ENCODE measurements around the gene SLC23A1.
"Not testable (repeated sequence)": the region's sequence is repeated elsewhere in the genome, so short reads cannot be mapped to it uniquely, and the experiment has no call there.

The SLC23A1 gene

DNA sequence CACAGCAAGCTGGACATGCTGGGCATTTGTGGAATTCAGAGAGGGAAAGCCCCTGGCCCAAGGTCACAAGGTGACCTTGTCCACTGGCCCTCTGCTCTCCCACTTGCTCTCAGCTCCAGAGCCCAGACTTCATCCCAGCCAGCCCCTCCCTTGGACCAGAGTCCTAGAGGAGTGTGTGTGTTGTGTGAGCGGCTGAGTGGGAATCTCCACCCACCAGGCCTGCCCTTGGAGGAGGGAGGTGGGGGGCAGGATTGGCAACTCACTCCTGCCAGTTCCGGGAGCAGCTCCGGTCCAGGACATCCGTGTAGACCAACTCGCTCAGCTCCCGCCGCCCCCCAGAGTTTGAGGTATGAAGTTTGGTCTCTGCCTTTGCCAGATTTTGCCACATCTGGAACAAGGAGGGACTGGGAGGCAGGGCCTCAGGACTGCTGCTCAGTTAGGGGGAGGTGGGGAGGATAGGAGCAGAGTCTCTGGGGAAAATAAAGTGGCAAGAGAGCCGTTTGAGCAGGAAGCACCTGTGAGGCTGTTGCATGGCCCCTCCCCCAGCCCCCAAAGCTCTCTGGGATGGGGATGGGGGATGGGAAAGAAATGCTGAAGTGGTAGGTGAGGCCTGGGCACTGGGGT, 5.2 kb upstream of the SLC23A1 start:
- no peak for DNase-seq

DNA sequence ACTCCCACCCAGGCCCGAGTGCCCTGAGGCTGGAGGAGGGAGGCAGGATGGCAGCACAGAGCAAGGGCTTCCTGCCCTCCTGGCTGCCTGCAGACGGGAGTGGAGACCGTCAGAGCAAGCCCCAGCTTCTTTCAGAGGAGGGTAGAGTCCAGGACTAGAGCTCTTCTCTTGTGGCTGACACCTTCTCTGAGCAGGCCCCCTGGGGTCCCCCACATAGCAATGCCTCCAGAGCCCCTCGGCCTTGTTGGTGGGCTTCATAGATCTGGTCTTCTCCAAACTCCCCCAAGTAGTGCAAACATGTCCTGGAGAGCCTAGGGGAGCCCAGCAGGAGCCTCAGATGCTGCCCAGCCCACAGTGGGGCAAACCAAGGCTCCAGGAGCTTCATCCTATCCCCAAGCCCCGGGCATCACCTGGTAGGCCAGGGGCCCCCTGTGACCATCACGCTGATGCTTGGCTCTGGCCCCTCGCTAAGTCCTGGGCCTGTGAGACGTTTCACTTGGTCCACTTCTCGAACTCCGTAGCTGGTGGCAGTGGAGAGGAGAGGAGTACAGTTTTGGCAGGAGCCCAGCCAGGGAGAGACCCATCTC, 4.6 kb upstream of the SLC23A1 start:
- DNase-seq: no peak

DNA sequence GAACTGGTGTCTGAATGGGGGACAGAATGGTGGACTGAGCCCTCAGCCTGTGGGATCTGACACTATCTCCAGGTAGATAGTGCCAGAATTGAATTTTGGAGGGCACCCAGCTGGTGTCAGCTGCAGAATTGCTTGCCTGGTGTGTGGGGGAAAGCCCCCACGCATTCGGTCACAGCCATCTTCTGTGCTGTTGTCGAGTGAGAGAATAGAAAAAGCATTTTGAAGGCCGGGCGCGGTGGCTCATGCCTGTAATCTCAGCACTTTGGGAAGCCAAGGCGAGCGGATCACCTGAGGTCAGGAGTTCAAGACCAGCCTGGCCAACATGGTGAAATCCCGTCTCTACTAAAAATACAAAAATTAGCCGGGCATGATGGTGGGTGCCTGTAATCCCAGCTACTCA, 3.9 kb upstream of the SLC23A1 start:
- not testable (repeated sequence) for DNase-seq

DNA sequence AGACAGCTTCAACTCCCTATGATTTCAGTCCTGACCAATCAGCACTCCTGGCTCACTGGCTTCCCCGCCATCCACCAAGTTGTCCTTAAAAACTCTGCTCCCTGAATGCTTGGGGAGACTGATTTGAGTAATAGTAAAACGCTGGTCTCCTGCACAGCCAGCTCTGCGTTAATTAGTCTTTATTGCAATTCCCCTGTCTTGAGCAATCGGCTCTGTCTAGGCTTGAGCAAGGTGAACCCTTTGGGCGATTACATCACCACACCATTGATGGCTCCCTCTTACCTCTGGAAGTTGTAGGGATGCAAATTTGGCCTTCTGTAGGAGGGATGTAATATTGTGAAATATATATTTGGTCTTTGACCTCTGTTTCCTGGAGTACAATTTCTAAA, 2.9 kb upstream of the SLC23A1 start:
- DNase-seq: no peak

DNA sequence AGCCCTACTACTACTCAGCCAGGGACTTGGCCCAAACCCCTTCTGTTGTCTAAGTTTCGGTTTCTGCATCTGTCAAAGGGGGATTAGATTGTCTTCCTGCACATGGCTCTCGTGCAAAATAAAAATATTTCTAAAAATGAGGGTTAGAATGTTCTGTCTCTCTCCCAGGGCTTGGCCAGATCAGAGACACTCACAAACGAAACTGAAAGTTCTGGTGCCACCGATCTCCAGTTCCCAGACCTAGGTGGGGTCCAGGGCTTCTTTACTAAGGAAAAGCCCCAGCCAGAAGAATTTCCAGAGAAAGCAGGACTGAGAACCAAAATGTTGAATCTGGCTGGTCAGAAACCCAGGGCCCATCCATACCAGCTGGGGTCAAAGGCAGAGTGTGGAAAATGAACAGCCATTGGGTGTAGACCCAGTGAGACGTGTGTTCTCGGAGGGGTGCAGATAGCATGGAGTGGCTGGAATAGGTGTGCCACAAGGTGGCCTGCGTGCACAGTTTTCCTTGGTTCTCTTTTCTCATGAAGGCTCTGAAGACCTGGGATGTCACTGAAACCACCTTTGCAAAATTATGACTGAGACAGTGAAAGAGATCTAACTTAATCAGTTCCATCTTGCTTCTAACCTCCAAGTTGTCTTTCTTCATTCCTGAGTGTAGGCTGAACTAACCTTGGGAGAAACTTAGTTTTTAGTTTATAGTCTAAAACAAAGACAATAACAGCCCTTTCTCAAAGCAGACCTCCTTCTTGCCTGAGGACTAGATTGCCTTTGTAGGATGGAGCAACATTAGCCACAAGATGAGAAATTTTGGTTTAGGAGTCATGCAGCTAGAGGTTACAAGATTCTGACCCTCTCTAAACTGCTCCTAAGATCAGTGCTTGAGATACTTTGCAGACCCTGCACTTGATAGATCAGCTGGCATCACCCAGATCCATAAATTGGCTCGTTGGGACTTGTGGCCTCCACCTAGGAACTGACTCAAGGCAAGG, 2.3 kb upstream of the SLC23A1 start:
- DNase-seq: no peak

DNA sequence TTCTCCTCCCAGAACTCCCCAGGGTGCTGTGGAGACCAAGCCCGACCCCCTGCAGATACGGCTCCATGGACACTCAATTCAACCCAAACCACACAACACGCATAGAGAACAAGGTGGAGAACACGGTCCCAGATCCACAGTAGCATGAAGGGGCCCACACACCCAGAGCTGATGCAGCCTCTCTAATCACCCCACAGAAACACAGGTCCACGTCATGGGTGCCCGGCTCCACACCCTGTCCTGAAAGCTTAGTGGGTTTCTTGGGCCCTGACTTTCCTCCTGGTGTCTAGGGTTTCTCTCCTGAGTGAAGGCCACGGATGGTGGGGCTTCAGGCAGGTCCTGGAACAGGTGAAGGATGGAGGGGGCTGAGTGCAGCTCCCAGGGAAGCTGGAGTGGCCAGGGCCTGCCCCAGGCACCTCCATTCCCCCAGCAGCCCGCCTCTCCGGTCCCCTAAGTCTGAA, 1.5 kb upstream of the SLC23A1 start:
- no peak for DNase-seq

DNA sequence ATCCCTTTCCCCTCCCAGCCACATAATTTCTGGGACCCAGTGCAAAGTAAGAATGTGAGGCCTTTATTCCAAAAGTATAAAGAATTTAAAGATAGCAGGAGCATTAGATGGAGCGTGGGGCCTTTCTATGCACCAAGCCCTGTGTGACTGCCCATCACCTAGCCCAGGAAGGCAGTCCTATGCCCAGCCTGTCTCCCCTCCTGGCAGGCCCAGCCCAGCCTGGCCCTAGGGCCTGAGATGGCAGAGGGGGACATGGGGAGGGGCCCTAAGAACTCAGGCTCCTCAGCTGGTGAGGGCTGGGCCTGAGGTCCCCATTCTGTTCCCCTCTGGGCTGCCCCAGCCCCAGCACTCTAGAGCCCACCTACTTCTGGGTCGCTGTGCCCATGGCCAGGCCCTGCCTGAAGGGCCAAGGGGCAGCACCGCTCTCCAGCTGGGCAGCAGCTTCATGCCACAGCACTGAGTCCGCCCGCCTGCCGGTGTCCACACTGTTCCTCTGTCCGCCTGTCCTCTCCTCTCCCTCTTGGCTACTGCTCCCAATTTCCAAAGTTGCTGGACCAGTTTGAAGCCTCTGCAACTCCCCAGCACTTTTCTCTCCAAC, 995 bp upstream of the SLC23A1 start:
- DNase-seq: no peak

DNA sequence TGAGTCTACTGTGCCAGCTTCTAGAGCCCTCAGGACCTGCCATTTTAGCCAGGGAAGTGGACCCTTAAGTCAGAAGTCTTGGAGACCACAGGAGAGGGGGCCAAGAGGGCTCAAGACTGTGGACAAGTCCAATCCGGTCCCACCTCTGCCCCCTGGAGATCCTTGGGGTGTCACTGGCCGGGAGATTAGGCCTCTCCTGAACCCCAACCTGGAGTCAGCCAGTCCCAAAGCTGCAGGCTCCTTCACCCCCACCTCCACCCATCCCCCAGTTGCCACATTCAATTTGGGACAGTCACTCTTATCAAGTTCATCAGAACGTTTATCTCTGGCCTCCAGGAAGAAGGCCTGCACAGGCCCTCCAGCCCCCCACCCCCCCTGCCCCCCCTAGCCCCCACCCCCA, 290 bp downstream of the SLC23A1 start:
- DNase-seq: no peak

DNA sequence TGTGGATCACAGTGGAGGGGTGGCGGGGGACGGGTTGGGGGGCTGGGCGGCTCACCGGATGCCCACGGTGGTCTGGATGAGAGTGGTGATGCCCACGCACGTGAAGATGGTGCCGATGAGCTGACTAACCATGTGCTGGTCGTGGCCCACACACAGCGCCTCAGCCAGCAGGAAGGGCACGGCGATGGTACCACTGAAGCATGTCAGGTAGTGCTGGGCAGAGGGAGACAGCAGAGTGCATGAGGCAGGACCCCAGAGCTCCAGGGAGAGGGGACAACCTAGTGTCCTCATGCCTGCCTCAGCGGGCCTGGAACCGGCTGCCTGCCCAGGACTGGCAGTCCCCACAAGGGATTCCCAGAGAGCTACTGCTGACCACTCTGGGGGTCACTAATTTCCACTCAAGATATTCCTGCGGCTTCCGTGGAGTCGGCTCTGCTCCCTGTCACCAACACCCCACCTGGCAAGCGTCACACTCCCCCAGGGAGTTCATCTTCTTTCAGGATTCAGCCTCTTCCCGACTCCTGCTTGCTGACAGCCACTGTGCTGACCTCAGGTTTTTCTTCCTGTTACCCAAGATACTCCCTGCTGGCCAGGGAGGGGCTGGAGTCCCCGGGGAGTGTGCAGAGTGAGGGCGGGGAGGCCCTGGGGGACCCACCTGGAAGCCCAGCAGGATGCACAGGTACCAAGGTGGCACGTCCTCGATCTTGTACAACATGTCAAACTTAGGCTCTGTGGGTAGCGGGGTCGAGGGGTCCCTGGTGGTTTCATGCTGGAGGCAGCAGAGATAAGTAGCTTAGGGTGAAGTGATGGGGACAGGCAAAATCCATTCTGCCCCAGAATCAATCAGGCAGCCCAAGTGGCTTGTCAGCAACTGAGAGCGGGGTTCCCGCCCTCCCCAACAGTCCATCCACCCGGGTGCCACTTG, 998 bp downstream of the SLC23A1 start:
- DNase-seq: no peak

DNA sequence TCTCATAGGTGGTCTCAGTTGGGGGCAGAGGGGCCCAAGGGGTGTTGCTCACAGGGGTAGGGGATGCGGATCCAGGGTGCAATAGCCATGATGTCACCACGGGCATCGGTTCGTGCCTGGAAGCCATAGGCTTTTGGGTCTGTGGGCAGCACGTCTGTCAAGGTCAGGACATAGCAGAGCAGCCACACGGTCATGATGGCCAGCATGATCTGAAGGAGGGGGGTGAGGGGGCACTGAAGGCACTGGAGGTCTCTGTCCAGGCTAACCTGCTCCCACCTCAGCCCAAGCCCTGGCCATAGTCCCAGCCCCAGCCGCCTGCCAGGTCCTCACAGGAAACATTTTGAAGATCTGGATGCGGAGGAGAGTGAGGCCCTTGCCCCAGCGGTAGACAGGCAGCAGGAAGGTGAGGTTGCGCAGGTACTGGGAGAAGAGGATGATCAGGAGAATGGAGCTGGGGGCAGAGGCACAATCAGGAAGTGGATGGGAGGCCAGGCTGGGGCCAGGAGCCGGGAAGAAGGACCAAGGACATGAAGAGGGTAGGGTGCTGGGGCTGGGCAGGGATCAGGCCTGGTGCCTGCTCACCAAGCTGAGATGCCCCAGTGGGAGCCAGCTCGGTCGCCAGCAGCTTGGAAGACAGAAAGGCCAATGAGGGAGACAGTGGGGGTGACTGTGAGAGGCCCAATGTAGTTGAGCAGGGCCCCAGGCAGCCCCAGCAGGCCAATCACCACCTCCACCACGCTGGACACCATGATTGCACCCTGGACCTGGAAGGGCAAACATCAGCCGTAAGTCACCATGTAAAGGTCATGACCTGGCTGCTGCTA, 3.3 kb downstream of the SLC23A1 start:
- no peak for DNase-seq

DNA sequence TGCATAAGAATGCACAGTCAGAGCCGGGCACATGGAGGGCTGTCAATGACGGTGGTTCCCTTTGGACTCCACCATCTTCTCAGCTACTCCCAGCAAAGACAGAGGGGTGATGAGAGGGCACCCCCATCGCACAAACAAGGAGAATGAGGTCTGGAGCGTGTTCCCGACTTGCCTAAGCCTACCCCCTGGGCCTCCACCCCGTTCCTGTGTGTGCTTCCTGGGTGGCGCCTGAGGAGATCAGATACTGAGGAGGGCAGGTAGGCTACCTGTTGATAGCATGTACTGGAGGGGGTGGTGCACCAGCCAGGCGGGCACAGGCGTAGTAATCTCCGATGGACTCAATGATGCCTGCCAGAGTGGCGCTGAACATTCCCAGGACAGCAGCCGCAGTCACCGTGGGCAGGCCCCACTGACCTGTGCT, 4.1 kb downstream of the SLC23A1 start:
- no peak for DNase-seq

DNA sequence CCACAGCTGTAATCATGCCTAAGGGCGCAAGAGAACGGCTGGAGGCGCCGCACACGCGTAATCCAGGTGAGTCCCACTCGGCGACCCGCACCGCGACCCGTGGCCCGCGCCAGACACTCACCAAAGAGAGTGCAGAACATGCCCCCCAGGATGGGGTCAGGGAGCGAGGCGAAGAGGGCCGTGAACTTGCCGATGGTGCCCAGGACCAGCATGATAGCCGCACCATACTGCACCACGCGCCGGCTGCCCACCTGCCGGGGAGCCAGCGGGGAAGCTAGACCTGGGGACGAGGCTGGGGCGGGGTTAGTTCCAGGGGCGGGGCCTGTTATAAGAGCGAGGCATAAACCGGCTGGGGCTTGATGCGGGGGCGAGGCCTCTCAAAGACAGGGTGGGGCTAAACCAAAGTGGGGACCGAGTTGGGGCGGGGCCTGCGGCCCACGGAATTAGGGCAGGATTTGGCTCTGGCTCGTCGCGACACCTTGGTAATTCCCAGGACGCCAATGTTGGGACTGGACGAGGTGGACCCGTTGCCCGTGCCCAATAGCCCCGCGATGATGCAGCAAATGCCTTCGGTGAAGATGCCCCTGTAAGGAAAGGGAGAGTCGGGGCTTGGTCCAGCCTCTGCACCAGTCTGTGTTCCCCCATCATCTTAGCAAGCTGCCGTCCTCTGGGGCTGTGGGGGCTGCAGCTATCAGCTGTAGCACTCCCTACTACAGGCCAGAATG, 4.8 kb downstream of the SLC23A1 start:
- DNase-seq: no peak

DNA sequence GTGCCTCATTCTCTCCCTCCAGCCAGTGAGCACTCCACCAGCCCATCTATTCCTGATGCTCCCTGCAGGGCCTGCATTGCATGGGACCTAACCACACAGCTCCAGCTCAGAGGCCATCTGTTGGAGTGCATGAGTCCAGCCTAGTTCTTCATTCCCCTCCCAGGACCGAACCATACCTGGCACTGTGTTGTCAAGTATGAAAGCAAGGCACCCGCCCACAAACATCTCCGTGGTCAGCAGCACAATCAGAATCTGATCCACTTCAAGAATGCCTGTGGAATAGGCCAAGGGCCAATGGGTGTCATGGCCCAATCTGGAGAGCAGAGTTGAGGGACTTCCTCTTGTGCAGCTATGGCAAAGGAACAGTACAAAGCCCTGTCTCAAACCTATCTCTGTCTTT, 5.9 kb downstream of the SLC23A1 start:
- DNase-seq: no peak

DNA sequence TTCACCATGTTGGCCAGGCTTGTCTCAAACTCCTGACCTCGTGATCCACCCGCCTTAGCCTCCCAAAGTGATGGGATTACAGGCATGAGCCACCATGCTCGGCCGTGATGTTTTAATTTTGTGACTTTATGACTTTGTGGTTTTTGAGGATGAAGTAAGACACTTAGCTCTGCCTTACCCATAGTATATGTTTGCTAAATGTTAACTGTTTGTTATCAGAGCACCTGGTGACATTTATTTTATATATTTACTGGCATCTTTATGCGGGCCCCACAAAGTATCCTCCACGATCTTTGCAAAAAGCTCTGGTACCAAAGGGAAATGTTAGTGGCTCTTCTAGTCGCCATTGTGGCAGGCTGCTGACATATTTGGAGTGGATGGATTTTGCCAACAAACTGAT, 6.7 kb downstream of the SLC23A1 start:
- no peak for DNase-seq

DNA sequence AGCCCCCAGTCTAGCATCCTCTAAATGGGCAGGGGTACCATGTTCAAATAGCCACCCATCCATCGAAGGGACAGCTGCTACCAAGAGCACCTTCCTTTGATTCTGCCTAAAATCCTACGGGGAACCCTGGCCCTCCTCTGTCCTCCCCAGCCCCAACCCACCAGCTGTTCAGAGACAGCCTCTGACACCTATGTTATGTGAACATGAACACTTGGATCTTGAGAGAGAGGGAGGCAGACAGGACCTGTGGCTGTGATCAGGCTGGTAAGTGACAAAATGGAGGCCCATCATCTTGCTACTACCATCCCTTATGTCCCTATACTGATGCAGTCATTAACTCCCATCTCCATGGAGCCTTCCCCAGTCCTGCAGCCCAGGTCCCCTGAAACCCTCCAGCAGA, 8.2 kb downstream of the SLC23A1 start:
- DNase-seq: no peak

DNA sequence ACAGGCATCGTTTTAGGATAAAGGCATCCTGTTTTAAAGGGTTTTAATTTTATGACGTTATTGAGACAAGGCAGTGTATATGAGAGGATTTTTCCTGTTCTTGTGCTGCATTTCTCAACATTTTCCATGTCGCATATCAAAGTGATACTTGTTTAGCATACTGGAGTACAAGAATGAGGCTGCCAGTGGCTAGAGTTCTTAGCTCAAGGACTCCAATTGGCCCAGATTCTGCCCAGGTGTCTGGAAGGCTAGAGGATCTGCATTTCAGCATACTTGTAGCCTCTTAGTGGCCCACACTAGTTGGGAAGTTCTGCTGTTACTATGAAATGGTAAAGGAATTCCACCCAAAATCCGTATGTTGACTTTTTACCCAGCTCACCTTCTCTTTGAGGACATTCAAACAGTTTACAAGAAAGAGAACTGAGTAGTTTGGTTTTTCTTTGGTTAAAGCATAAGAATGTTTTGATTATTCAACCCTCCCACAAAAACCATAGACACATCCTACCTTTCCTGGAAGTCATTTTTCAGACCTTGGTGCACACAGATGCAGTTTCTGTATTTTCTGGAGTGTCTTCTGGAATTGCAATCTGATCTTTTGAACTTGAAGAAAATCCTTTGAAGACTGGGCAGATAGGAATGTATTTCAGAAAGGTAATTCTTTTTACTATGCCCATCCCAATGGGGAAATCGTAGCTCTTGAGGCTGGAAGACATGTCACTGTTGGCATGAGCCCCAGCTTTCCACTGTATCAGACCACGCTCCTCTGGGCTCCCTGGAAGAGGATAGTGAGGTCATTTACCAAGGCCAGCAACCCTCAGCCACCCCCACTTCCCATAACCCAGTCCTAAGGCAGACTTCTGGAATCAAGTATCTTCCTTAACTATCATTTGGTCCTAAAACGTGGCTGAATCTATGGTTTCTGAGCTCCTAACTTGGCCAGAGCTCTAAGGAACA, 11.3 kb downstream of the SLC23A1 start:
- no peak for DNase-seq

DNA sequence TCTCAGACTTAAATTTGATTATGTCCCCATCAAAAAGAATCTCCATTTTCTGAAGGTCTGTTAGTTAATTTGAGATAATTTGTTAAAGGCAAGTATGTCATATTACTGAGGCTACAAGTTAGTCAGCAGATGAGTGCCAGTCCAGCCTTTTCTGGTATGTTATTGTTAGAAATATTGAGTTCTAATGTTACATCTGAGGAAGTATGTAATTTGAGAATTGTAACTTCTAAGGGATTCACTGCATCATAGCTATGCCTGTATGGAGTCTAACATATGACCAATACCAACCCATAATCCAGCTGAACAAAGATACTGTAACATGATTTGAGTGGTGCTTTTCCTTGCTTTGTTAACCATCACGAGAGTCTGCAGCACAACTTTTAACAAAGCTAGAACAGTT, 13.9 kb downstream of the SLC23A1 start:
- no peak for DNase-seq

DNA sequence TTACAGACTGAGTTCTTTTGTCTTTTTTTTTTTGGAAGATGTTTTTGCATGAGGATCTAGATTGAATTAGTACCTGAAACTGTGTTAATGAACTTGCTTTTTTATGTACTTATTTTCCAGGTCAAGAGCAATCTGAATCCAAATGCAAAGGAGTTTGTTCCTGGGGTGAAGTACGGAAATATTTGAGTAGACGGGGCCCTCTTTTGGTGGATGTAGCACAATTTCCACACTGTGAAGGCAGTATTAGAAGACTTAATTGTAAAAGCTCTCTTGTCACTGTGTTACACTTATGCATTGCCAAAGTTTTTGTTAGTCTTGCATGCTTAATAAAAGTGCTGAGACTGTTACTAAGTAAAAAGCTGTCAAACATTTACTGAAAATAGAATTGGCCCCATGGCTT, 14.5 kb downstream of the SLC23A1 start:
- no peak for DNase-seq

DNA sequence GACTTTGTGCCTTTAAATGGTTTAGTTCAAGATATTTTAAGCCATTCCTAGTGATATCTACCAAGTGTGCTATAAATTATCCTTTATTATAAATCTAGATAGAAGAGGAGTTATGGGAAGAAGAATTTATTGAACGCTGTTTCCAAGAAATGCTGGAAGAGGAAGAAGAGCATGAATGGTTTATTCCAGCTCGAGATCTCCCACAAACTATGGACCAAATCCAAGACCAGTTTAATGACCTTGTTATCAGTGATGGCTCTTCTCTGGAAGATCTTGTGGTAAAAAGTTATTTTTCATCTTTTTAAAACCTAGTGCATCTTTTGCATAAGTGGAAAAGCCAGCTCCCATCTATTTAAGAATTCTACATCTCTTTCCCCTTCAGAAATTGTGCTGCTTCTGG, 18.6 kb downstream of the SLC23A1 start:
- no peak for DNase-seq

DNA sequence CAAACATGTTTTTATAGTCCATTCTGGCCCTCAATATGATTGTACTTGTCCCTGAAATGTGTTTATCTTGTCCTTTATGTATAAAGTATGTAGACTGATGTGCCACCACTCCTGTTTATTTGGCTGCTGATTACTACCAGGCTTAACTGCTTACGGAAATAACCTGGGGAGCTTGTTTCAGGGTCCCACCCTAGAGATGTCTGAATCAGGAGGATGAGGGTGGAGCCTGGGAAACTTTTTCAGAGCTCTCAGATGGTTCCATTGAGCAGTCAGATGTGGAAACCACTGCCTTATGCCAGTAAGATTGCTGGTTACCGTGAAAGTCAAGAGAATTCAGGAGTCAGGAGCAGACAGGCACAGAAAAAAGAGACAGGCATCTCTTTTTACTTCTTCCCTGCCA, 19.2 kb downstream of the SLC23A1 start:
- DNase-seq: no peak

Measured in activated CD8-positive, alpha-beta memory T cell treated with anti-CD3 and anti-CD28 coated beads for 24 hours (primary cell).